ENCODE data around the gene NPHP4. TPM values are rescaled to one million over a fixed set of nuclear protein-coding genes. Genes with fewer than 3 reads are reported as not detected.

The NPHP4 gene
- total RNA-seq, 1 experiment from 2014 or later, result 18.8 TPM

DNA sequence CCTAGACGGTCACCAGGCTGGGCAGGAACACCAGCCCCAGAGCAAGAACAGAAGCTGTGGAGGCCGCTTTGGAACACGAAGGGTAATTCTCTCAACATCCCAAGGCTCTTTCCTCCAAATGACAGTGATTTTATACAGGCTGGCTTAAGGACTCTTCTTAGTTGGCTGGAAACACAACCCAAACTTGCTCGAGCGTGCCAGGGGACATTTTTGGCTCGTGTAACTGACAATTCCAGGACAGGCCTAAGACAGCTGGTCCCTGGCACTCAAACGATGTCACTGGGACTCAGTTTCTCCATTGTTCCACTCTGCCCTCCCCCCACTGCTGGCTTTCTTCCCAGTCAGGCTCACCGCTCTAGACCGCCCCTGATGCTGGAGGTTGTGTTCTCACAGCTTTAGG, 164.7 kb downstream of the NPHP4 start:
- H3K4me3 ChIP-seq (ENCODE audit: low read length), result no peak overlapping the region
- ChIA-PET CTCF (no interaction called here), POLR2A (ENCODE audit: unreplicated experiment) (no interaction called here)
- TF ChIP-seq EZH2phosphoT487 (IDR thresholded peaks at IDR 0.05; ENCODE audit: borderline replicate concordance, low read length) (no peak), EZH2 (IDR thresholded peaks at IDR 0.05; ENCODE audit: low read length, unreplicated experiment) (no peak)
- TF ChIP-seq, protein P1, sequence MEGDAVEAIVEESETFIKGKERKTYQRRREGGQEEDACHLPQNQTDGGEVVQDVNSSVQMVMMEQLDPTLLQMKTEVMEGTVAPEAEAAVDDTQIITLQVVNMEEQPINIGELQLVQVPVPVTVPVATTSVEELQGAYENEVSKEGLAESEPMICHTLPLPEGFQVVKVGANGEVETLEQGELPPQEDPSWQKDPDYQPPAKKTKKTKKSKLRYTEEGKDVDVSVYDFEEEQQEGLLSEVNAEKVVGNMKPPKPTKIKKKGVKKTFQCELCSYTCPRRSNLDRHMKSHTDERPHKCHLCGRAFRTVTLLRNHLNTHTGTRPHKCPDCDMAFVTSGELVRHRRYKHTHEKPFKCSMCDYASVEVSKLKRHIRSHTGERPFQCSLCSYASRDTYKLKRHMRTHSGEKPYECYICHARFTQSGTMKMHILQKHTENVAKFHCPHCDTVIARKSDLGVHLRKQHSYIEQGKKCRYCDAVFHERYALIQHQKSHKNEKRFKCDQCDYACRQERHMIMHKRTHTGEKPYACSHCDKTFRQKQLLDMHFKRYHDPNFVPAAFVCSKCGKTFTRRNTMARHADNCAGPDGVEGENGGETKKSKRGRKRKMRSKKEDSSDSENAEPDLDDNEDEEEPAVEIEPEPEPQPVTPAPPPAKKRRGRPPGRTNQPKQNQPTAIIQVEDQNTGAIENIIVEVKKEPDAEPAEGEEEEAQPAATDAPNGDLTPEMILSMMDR (conservative IDR thresholded peaks at IDR 0.05; ENCODE audit: low read depth, low read length), result no peak
- H3K36me3 ChIP-seq (ENCODE audit: low read depth, low read length), result no peaks in the 10 kb centered on the region
- no peaks in the 10 kb centered on the region for H3K4me1 ChIP-seq (ENCODE audit: insufficient read depth, low read length)
- peaks cover 32% of the 10 kb centered on the region for H3K27me3 ChIP-seq (ENCODE audit: low read length)
- H3F3A ChIP-seq (ENCODE audit: low read length, unreplicated experiment), result no peaks in the 10 kb centered on the region
- BruUV-seq (replicated peaks), result no TSS peak
- intact Hi-C loops (cut with micrococcal nuclease), result no loop called here
- no peaks in the 10 kb centered on the region for H3K9me3 ChIP-seq (ENCODE audit: low read length)
- no peak overlapping the region for H2AFZ ChIP-seq (ENCODE audit: low read length)
- ATAC-seq, result no peak
- H3K4me2 ChIP-seq (ENCODE audit: low read length), result no peak overlapping the region
- H3K9ac ChIP-seq (ENCODE audit: low read length), result no peak overlapping the region
- H3K27ac ChIP-seq (ENCODE audit: low read length), result no peak overlapping the region
- no peak for DNase-seq
- no peaks in the 10 kb centered on the region for H4K20me1 ChIP-seq (ENCODE audit: low read length)
- H3K79me2 ChIP-seq (ENCODE audit: low read length), result no peaks in the 10 kb centered on the region
- H3K9me2 ChIP-seq (replicated peaks; ENCODE audit: low read length), result no peaks in the 10 kb centered on the region

DNA sequence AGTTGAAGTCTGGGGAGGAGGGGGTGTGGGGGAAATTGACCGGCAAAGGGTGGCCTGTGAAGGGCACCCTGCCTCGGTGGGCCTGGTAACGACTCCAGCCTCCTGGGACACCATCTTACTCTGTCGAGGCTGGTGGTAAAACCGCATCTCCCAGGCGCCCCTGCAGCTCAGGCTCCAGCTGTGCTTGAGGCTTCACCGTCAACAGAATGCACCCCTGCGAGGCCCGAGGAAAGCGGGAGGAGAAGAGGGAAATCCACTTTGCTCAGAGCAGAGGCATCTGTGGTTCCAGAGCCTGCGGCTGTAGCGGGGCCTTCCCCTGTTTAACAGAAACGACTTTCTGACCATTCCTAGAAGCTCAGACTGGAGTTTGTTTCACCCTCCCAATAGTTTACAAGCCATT, 165.6 kb downstream of the NPHP4 start:
- TF ChIP-seq EZH2 (IDR thresholded peaks at IDR 0.05; ENCODE audit: low read length, unreplicated experiment), result no peak
- no peak for TF ChIP-seq EZH2phosphoT487 (IDR thresholded peaks at IDR 0.05; ENCODE audit: borderline replicate concordance, low read length)
- TF ChIP-seq, protein P1 (conservative IDR thresholded peaks at IDR 0.05; ENCODE audit: low read depth, low read length), result no peak
- no peaks in the 10 kb centered on the region for H4K20me1 ChIP-seq (ENCODE audit: low read length)
- H3K4me2 ChIP-seq (ENCODE audit: low read length), result no peak overlapping the region
- no peaks in the 10 kb centered on the region for H3F3A ChIP-seq (ENCODE audit: low read length, unreplicated experiment)
- intact Hi-C loops (cut with micrococcal nuclease), result no loop called here
- H3K4me3 ChIP-seq (ENCODE audit: low read length), result no peak overlapping the region
- H3K79me2 ChIP-seq (ENCODE audit: low read length), result no peaks in the 10 kb centered on the region
- CTCF ChIA-PET, result no interaction called here
- H3K27me3 ChIP-seq (ENCODE audit: low read length), result peaks cover 41% of the 10 kb centered on the region
- ATAC-seq (no peak), DNase-seq (no peak)
- H3K9ac ChIP-seq (ENCODE audit: low read length), result no peak overlapping the region
- no peaks in the 10 kb centered on the region for H3K9me2 ChIP-seq (replicated peaks; ENCODE audit: low read length)
- H3K36me3 ChIP-seq (ENCODE audit: low read depth, low read length), result no peaks in the 10 kb centered on the region
- no TSS peak for BruUV-seq (replicated peaks)
- POLR2A ChIA-PET (ENCODE audit: unreplicated experiment), result no interaction called here
- no peak overlapping the region for H3K27ac ChIP-seq (ENCODE audit: low read length)
- H3K9me3 ChIP-seq (ENCODE audit: low read length), result no peaks in the 10 kb centered on the region
- no peaks in the 10 kb centered on the region for H3K4me1 ChIP-seq (ENCODE audit: insufficient read depth, low read length)
- H2AFZ ChIP-seq (ENCODE audit: low read length), result no peak overlapping the region

DNA sequence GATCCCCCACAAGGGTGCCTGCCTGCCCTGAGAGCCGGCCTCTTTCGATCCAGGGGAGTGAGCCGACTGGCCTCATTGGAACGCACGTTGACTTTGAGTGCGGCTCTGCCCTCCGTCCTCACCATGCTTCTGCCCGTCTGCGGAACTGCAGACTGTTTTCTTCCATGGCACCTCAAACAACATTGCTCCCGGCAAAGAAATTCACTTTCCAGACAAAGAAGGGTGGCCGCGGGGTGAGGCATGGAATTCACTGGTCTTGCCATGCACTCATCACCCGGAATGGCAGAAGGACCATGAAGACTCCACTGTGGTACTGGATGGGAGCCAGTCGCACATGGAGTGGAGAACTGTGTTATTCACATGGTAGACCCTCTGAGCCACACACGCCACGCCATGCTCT, 169.5 kb downstream of the NPHP4 start:
- DNase-seq (no peak), ATAC-seq (no peak)
- no peaks in the 10 kb centered on the region for H4K20me1 ChIP-seq (ENCODE audit: low read length)
- H3F3A ChIP-seq (ENCODE audit: low read length, unreplicated experiment), result no peaks in the 10 kb centered on the region
- TF ChIP-seq EZH2 (IDR thresholded peaks at IDR 0.05; ENCODE audit: low read length, unreplicated experiment), result no peak
- TF ChIP-seq, protein P1 (conservative IDR thresholded peaks at IDR 0.05; ENCODE audit: low read depth, low read length), result no peak
- no peak for TF ChIP-seq EZH2phosphoT487 (IDR thresholded peaks at IDR 0.05; ENCODE audit: borderline replicate concordance, low read length)
- no peak overlapping the region for H2AFZ ChIP-seq (ENCODE audit: low read length)
- POLR2A ChIA-PET (ENCODE audit: unreplicated experiment), result no interaction called here
- intact Hi-C loops (cut with micrococcal nuclease), result no loop called here
- no peaks in the 10 kb centered on the region for H3K79me2 ChIP-seq (ENCODE audit: low read length)
- no peaks in the 10 kb centered on the region for H3K9me3 ChIP-seq (ENCODE audit: low read length)
- no peaks in the 10 kb centered on the region for H3K36me3 ChIP-seq (ENCODE audit: low read depth, low read length)
- no peaks in the 10 kb centered on the region for H3K9me2 ChIP-seq (replicated peaks; ENCODE audit: low read length)
- no peak overlapping the region for H3K4me3 ChIP-seq (ENCODE audit: low read length)
- no peak overlapping the region for H3K4me2 ChIP-seq (ENCODE audit: low read length)
- no peaks in the 10 kb centered on the region for H3K4me1 ChIP-seq (ENCODE audit: insufficient read depth, low read length)
- no peak overlapping the region for H3K9ac ChIP-seq (ENCODE audit: low read length)
- CTCF ChIA-PET, result no interaction called here
- H3K27me3 ChIP-seq (ENCODE audit: low read length), result peaks cover 68% of the 10 kb centered on the region
- BruUV-seq (replicated peaks), result no TSS peak
- H3K27ac ChIP-seq (ENCODE audit: low read length), result no peak overlapping the region
